ENCODE data around the gene FAM20C.

The FAM20C gene

GRCh38 chr7:270351-270983, 78.1 kb downstream of the FAM20C start:
- no peak for DNase-seq (ENCODE audit: low read depth in 2 of 2)

DNA sequence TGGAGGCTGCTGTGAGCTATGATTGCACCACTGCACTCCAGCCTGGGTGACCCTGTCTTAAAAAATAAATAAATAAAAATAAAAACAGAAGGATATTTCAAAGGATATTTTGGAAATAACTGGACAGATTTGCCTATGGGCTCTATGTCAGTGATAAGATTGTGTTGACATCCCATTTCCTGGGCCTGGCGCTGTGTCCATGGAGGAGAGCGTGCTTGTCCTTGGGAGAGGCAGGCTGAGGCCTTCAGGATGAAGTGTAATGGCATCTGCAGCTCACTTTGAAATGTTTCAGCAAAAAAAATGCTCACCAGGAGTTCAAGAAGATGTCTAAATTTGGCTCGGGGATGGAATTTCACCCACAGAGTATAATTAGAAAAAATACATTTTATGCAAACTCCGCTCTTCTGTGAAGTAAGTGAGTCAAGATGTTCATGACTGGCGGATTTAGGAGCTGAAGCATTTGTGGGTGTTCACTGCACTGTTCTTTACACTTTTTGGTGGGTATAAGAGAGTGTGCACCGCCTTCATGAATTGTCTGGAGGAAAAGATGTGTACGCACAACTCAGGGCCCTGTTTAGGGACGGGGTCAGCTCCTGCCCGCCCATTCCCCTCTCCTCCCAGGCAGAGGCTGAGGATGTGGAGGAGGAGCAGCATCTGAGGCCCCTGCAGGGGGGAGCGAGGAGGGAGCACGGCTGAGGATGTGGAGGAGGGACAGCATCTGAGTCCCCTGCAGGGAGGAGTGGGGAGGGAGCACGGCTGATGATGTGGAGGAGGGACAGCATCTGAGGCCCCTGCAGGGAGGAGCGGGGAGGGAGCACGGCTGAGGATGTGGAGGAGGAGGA, 79.1 kb downstream of the FAM20C start:
- DNase-seq (ENCODE audit: low read depth in 2 of 2) = peak; percentile 10 to 13

- DNase-seq (ENCODE audit: low read depth in 2 of 2) = no peak
Observed at GRCh38 chr7:272108-272615, 79.8 kb downstream of the FAM20C start.

GRCh38 chr7:272631-273030, 80.3 kb downstream of the FAM20C start:
- DNase-seq (ENCODE audit: low read depth in 2 of 2) = no peak

DNA sequence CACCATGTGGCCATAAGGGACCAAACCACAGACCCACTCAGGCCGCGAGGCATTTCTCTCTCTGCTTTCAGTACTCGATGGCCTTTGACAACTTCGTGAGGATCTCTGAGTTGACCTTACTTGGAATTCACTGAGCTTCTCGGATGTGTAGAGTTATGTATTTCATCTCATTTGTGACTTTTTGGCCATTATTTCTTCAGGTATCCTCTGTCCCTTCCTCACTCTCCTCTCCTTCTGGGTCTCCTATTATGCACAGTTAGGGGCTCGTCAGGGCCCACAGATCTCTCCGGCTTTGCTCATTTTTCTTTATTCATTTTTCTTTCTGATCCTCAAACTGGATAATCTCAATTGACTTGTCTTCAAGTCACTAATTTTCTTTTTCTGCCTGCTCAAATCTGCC, 81.0 kb downstream of the FAM20C start:
- no peak for DNase-seq (ENCODE audit: low read depth in 2 of 2)

DNA sequence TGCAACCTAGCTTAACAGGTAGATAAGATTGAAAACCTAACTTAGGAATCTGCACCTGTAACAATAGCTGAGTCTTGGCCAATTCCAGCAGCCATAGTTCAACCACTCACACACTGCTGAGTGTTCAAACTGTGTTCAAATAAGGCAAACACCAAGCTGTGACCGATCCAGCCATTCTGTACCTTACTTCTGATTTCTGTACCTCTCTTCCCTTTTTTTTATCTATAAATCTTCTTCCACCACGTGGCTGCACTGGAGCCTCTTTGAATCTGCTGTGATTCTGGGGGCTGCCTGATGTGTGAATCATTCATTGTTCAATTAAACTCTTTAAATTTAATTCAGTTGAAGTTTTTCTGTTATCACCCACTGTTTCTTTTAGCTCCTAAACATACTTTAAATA, 81.9 kb downstream of the FAM20C start:
- no peak for DNase-seq (ENCODE audit: low read depth in 2 of 2)

DNA sequence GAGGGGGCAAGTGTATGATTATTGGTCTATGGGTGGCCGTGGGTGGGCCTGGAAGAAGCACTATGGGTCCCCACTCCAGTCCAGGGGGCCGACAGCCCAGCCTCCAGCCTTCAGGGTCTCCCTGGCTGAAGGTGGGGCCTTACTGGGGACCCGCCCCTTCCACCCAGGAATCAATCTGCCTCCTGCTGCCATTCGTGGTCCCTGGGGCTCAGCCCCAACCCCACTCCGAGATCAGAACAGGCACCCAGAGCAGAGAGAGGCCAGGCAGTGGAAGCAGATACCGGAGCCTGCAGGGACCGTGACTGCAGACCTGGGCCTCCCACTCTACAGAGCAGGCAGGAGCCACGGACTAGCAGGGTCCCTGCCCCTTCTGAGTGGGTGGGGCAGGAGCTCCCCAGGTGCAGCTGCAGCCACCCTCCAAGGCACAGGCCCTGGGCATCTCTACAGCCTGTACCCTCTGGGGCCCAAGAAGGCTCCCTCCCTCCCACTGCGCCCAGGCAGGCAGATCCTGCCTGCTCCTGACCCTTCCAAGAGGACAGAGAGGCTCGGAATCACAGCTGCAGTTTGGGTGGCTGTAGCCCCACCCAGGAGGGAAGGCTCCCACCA, 84.0 kb downstream of the FAM20C start:
- DNase-seq (ENCODE audit: low read depth in 2 of 2) = no peak

DNA sequence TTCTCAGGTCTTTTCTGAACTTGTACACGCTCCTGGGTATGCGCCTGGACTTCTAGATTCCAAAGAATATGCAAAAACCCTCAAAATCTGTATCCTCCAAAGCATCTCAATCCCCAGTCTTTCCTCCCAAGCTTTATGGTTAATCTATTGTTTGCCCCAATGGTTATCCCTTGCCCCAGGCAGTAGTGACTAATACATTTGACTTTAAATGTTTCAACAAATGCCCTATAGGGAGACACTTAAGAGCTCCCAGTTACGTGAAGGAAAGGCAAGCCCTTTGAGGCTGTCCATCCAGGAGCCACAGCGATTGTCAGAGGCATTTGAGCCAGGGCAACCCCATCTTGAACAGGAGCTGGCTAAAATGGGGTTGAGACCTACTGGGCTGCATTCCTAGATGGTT, 84.9 kb downstream of the FAM20C start:
- no peak for DNase-seq (ENCODE audit: low read depth in 2 of 2)

GRCh38 chr7:278081-278480, 85.7 kb downstream of the FAM20C start:
- DNase-seq (ENCODE audit: low read depth in 2 of 2) = no peak

DNA sequence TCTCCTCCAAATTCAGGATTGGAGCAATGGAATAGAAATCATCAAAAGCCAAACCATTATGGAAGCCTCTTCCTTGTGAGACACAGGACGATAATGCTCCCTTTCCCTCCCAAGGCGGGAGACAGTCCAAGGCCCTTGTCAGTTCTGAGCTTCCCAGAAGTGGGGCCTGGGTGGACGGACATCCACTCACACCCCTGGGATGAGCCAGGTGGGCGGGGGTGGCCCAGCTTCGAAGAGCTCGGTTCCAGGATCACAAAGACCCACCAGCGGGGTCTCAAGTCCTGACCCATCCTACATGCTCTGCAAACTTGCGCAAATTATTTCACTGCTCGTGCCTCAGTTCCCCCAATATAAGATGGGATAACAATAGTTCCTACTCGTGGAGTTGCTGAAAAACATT, 87.5 kb downstream of the FAM20C start:
- no peak for DNase-seq (ENCODE audit: low read depth in 2 of 2)

- no peak for DNase-seq (ENCODE audit: low read depth in 2 of 2)
Observed at GRCh38 chr7:280461-280860, 88.1 kb downstream of the FAM20C start.

DNA sequence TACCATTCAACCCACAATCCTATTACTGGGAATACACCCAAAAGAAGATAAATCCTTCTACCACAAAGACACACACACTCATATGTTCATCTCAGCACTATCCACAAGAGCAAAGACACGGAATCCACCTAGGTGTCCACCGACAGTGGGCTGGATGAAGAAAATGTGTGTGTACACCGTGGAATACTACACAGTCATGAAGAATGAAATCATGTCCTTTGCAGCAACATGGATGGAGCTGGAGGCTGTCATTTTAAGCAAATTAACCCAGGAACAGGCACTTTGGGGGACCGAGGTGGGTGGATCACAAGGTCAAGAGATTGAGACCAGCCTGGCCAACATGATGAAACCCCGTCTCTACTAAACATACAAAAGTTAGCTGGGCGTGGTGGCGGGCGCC, 89.3 kb downstream of the FAM20C start:
- no peak for DNase-seq (ENCODE audit: low read depth in 2 of 2)

DNA sequence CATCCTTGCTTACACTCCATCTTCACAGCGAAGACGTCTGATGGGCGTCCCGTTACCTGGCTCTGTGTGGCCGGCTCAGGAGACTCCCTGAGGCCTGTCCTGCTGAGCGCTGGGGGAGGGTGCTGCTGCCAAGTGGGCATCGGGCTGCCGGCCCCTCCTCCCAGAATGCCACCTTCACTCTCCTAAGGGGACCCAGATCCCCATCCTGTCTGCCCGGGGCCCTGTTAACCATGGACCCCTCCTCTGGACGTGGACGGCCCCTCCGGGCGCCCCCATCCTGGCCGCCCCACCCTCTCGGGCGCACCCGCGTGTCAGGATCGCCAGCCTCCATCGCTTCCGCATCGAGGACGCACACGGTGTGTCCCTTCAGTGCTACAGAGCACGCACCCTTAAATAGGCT, 90.2 kb downstream of the FAM20C start:
- no peak for DNase-seq (ENCODE audit: low read depth in 2 of 2)

GRCh38 chr7:284762-285722, 92.7 kb downstream of the FAM20C start:
- DNase-seq (ENCODE audit: low read depth in 2 of 2) = no peak

- no peak for DNase-seq (ENCODE audit: low read depth in 2 of 2)
Observed at GRCh38 chr7:285731-286130, 93.4 kb downstream of the FAM20C start.

DNA sequence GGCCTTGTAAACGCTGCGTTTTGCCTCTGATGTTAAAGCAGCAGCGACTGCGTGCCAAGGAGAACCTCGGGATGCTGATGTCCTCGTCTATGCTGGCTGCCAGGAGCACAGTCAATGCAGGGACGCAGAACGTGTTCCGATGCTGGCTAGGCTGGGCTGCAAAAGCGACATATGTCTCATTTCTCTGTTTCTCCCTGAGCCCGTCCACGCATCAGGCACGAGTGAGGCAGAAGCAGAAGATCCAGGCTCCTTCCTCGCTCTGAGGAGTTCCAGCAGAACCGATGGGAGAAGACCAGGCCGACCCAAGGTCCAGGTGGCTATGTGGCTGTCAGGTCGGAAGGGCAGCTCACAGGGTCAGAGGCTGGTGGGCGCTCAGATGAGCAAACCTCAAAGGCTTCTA, 93.9 kb downstream of the FAM20C start:
- DNase-seq (ENCODE audit: low read depth in 2 of 2) = no peak

- no peak for DNase-seq (ENCODE audit: low read depth in 2 of 2)
Observed at GRCh38 chr7:288671-289101, 96.3 kb downstream of the FAM20C start.

GRCh38 chr7:289209-289755, 96.9 kb downstream of the FAM20C start:
- DNase-seq (ENCODE audit: low read depth in 2 of 2) = no peak

DNA sequence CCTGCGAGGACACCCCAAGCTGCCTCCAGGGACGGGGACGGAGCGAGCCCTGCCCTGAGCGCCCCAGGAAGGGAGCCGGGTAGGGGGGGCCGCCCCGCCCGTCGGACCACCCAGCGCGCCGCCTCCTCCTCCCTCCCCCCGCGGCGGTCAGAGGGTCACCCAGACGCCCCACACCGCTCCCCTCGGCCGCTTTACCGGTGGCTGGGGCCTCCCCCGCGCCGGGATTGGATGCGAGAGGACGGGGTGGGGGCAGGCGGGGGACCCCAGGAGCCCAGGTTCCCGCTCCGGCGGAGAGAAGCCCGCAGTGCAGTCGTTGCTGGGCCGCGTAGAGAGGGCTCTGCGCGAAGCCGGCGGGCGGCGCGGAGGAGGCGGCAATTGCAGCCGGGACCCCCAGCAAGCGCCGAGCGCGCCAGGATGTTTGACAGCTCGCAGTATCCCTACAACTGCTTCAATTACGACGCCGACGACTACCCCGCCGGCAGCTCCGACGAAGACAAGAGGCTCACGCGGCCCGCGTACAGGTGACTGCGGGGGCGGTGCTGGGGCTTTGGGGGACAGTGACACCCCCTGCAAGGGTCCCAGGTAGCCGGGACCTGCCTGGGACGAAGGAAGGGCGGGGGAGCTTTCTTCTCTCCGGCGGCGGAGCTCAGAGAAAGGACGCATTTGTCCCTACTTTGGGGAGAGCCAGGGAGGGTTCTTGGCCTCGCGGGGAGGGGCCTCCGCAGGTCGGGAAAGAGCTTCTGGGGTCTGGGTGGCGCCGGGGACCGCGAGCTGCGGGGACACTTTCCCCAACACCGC, 97.6 kb downstream of the FAM20C start, which contains the start of gene FOXL3:
Gene FOXL3 (plus strand): TSS at position 415 of the 798 bp plus-strand sequence. CDS start 0 bp downstream, at position 415.
- no peak for DNase-seq (ENCODE audit: low read depth in 2 of 2)
